ENCODE results near the gene CDC23.
"Not testable (repeated sequence)": the region's sequence is repeated elsewhere in the genome, so short reads cannot be mapped to it uniquely, and the experiment has no call there.

The CDC23 gene

GRCh38 chr5:138213161-138214029 lies at the start of gene CDC23:
Gene CDC23 (minus strand): TSS chr5:138213323. CDS start chr5:138213312, 11 bp downstream.
- DNase-seq = peak; percentile 88

GRCh38 chr5:138258704-138259292 lies 45.7 kb upstream of the CDC23 start:
- no peak for DNase-seq

GRCh38 chr5:138257583-138257982 lies 44.5 kb upstream of the CDC23 start:
- DNase-seq = no peak

- DNase-seq = no peak
Measured at GRCh38 chr5:138252944-138253343, 39.8 kb upstream of the CDC23 start.

- not testable (repeated sequence) for DNase-seq
Measured at GRCh38 chr5:138247800-138248199, 34.7 kb upstream of the CDC23 start.

- DNase-seq = no peak
Measured at GRCh38 chr5:138246822-138247221, 33.7 kb upstream of the CDC23 start.

- no peak for DNase-seq
Measured at GRCh38 chr5:138246334-138246733, 33.2 kb upstream of the CDC23 start.

- no peak for DNase-seq
Measured at GRCh38 chr5:138245717-138246116, 32.6 kb upstream of the CDC23 start.

- no peak for DNase-seq
Measured at GRCh38 chr5:138243794-138244193, 30.7 kb upstream of the CDC23 start.

- no peak for DNase-seq
Measured at GRCh38 chr5:138241688-138242571, 28.8 kb upstream of the CDC23 start.

- no peak for DNase-seq
Measured at GRCh38 chr5:138240650-138241385, 27.7 kb upstream of the CDC23 start.

- DNase-seq = no peak
Measured at GRCh38 chr5:138238034-138238433, 24.9 kb upstream of the CDC23 start.

- no peak for DNase-seq
Measured at GRCh38 chr5:138234651-138235050, 21.5 kb upstream of the CDC23 start.

GRCh38 chr5:138233280-138233679 lies 20.2 kb upstream of the CDC23 start:
- DNase-seq = no peak

GRCh38 chr5:138230981-138231589 lies 18.0 kb upstream of the CDC23 start:
- DNase-seq = no peak

GRCh38 chr5:138230261-138230660 lies 17.1 kb upstream of the CDC23 start:
- no peak for DNase-seq

GRCh38 chr5:138229387-138229786 lies 16.3 kb upstream of the CDC23 start:
- DNase-seq = no peak

GRCh38 chr5:138226910-138227309 lies 13.8 kb upstream of the CDC23 start:
- DNase-seq = no peak

- no peak for DNase-seq
Measured at GRCh38 chr5:138224712-138225111, 11.6 kb upstream of the CDC23 start.

GRCh38 chr5:138223532-138223931 lies 10.4 kb upstream of the CDC23 start:
- DNase-seq = no peak

GRCh38 chr5:138216799-138217198 lies 3.7 kb upstream of the CDC23 start:
- no peak for DNase-seq

GRCh38 chr5:138212828-138213160 lies 329 bp downstream of the CDC23 start:
- DNase-seq = no peak

Data from NK-92 treated with Interleukin-12 subunit alpha and Interleukin-12 subunit beta, amount 100 ng/mL, for 24 hours (cell line).